DND-41 (cell line): ENCODE measurements around the gene IREB2.
A peak's percentile ranks its signal among the peaks of the same experiment; 100 is the strongest.

Experiments
- ATAC-seq: fragments of 200-7000 bp; cut with Tn5 transposase; 3 replicates; pipeline ENCODE4 v1.9.1; 2021; ENCODE audit warnings: low read depth; ENCODE audit not compliant: insufficient read depth
- DNase-seq: peaks from one replicate; pipeline ENCODE4 v3.0.0-alpha.2; 2020
- H2AFZ ChIP-seq: 2 replicates; pipeline ENCODE4 v1.6.0; 2012; ENCODE audit warnings: low read depth, low read length
- H3K27ac ChIP-seq: 2 replicates; pipeline ENCODE4 v1.5.1; 2012; ENCODE audit warnings: low read length, inconsistent platforms
- H3K27me3 ChIP-seq: fragments of 200-600 bp; sonication (generic); 2 replicates; pipeline ENCODE4 v1.6.0; 2012; ENCODE audit warnings: low read length, mild to moderate bottlenecking, inconsistent platforms; ENCODE audit not compliant: insufficient read depth, poor library complexity
- H3K36me3 ChIP-seq: 2 replicates; pipeline ENCODE4 v1.5.1; 2012; ENCODE audit warnings: low read length, inconsistent platforms; ENCODE audit not compliant: insufficient read depth
- H3K4me1 ChIP-seq: 2 replicates; pipeline ENCODE4 v1.5.1; 2012; ENCODE audit warnings: mild to moderate bottlenecking, low read length; ENCODE audit not compliant: insufficient read depth
- H3K4me2 ChIP-seq: 2 replicates; pipeline ENCODE4 v1.6.0; 2012; ENCODE audit warnings: mild to moderate bottlenecking, moderate library complexity, low read length, inconsistent platforms; ENCODE audit not compliant: insufficient read depth
- H3K4me3 ChIP-seq, 2 experiments: fragments of 200-600 bp in 1 of 2; shearing (Covaris generic) in 1 of 2; 2 replicates each; pipeline ENCODE4 v1.5.1; 2012 to 2016; ENCODE audit warnings: inconsistent platforms in 2 of 2, low read length in 2 of 2, mild to moderate bottlenecking in 2 of 2, low read depth in 1 of 2, moderate library complexity in 1 of 2
- H3K79me2 ChIP-seq: 2 replicates; pipeline ENCODE4 v1.6.0; 2012; ENCODE audit warnings: low read length, inconsistent platforms; ENCODE audit not compliant: insufficient read depth
- H3K9ac ChIP-seq: 2 replicates; pipeline ENCODE4 v1.6.0; 2012; ENCODE audit warnings: low read depth, mild to moderate bottlenecking, inconsistent platforms, low read length, moderate library complexity
- H3K9me3 ChIP-seq: 2 replicates; pipeline ENCODE4 v1.5.1; 2012; ENCODE audit warnings: low read length, moderate library complexity, mild to moderate bottlenecking, inconsistent platforms; ENCODE audit not compliant: insufficient read depth, severe bottlenecking
- H4K20me1 ChIP-seq: 2 replicates; pipeline ENCODE4 v1.6.0; 2012; ENCODE audit warnings: low read length; ENCODE audit not compliant: insufficient read depth
- EZH2 ChIP-seq: IDR thresholded peaks from 3 replicates; pipeline ENCODE4 v1.6.1; 2012; ENCODE audit warnings: borderline replicate concordance, low read depth, mild to moderate bottlenecking, moderate library complexity, low read length, inconsistent platforms; ENCODE audit not compliant: severe bottlenecking
- TF ChIP-seq, protein P1 (sequence below): IDR thresholded peaks from 2 replicates; pipeline ENCODE4 v1.5.1; 2012; ENCODE audit warnings: borderline replicate concordance, low read length, moderate library complexity, mild to moderate bottlenecking; ENCODE audit not compliant: poor library complexity, severe bottlenecking; ENCODE audit errors: extremely low read depth

Gene IREB2

DNA sequence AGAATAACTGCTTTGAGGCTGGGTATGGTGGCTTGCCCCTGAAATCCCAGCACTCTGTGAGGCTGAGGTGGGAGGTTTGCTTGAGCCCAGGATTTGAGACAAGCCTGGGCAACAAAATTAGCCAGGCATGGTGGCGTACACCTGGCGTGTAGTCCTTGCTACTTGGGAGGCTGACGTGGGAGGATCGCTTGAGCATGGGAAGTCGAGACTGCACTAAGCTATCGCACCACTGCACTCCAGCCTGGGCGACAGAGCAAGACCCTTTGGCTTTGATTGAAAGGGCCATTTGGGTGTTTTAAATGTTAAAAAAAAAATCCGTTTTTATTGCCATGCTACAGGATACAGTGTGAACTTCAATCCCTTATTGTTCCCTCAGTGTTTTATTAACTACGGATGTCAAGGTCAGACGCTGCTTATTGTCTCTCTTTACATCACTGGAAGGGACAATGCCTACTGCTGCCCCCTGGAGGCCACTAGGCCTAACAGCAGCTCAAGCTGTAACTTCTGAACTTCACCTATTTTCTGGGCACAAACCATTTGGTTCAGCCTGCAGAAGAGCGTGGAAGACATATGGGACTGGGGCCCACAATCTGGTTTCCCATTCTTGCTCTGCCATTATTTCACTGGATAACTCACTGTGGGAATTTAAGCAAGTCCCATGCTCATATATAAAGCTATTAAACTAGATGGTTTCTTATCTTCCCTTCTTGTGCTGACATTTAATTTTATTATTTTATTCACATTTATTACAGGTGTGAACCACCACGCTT is 15.3 kb upstream of the IREB2 start:
- Histone ChIP-seq H3K27ac (no peak overlapping the region), H2AFZ (no peak overlapping the region; the same call in 1 of the 2 replicates), H3K4me3 (no peak overlapping the region), H3K4me2 (no peak overlapping the region), H3K79me2 (no peaks in the 10 kb centered on the region), H3K36me3 (no peaks in the 10 kb centered on the region), H3K27me3 (no peaks in the 10 kb centered on the region), H3K9me3 (no peaks in the 10 kb centered on the region), H4K20me1 (no peaks in the 10 kb centered on the region), H3K4me1 (peaks cover 27% of the 10 kb centered on the region), H3K9ac (no peak overlapping the region)
- ATAC-seq (peak; percentile 61; the same call in 2 of the 3 replicates), DNase-seq (peak; percentile 67)
- TF ChIP-seq EZH2 = no peak
- TF ChIP-seq, protein P1, sequence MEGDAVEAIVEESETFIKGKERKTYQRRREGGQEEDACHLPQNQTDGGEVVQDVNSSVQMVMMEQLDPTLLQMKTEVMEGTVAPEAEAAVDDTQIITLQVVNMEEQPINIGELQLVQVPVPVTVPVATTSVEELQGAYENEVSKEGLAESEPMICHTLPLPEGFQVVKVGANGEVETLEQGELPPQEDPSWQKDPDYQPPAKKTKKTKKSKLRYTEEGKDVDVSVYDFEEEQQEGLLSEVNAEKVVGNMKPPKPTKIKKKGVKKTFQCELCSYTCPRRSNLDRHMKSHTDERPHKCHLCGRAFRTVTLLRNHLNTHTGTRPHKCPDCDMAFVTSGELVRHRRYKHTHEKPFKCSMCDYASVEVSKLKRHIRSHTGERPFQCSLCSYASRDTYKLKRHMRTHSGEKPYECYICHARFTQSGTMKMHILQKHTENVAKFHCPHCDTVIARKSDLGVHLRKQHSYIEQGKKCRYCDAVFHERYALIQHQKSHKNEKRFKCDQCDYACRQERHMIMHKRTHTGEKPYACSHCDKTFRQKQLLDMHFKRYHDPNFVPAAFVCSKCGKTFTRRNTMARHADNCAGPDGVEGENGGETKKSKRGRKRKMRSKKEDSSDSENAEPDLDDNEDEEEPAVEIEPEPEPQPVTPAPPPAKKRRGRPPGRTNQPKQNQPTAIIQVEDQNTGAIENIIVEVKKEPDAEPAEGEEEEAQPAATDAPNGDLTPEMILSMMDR = peak; percentile 91

- Histone ChIP-seq H3K9me3 (no peaks in the 10 kb centered on the region), H3K9ac (no peak overlapping the region), H4K20me1 (no peaks in the 10 kb centered on the region), H3K36me3 (no peaks in the 10 kb centered on the region), H3K4me2 (no peak overlapping the region), H3K4me1 (peaks cover 27% of the 10 kb centered on the region), H3K27ac (no peak overlapping the region), H3K27me3 (no peaks in the 10 kb centered on the region), H3K79me2 (no peaks in the 10 kb centered on the region), H2AFZ (no peak overlapping the region), H3K4me3 (no peak overlapping the region)
- no peak for ATAC-seq
- TF ChIP-seq EZH2 = no peak
- TF ChIP-seq, protein P1 = no peak
- no peak for DNase-seq
Measured at GRCh38 chr15:78424673-78425072, 13.3 kb upstream of the IREB2 start.

- Histone ChIP-seq H2AFZ (no peak overlapping the region), H3K27ac (no peak overlapping the region), H3K9ac (no peak overlapping the region), H3K4me3 (no peak overlapping the region), H3K27me3 (no peaks in the 10 kb centered on the region), H4K20me1 (no peaks in the 10 kb centered on the region), H3K9me3 (no peaks in the 10 kb centered on the region), H3K36me3 (no peaks in the 10 kb centered on the region), H3K79me2 (no peaks in the 10 kb centered on the region), H3K4me2 (peak overlapping the region; percentile 14; the same call in 1 of the 2 replicates), H3K4me1 (peaks cover 27% of the 10 kb centered on the region)
- peak; percentile 35 for DNase-seq
- no peak for TF ChIP-seq EZH2
- TF ChIP-seq, protein P1 = no peak
- peak; percentile 88 for ATAC-seq
Measured at GRCh38 chr15:78425643-78426042, 12.4 kb upstream of the IREB2 start.
